K562 (cell line): ENCODE measurements around the gene ATP6V0D1. TPM values are rescaled to one million over a fixed set of nuclear protein-coding genes. Genes with fewer than 3 reads are reported as not detected.

Source experiments
- BMI1 ChIP-seq: fragments of 150-350 bp; IDR thresholded peaks from 2 replicates; pipeline ENCODE4 v1.6.1; 2014; ENCODE audit warnings: low read length
- BRCA1 ChIP-seq, 2 experiments: fragments of 450-650 bp in 1 of 2; sonication (generic) in 1 of 2; formaldehyde crosslinking in 1 of 2; IDR thresholded peaks; 2 replicates each; pipeline versions ENCODE4 v1.5.0 to v1.6.1; 2017 to 2020; ENCODE audit warnings: mild to moderate bottlenecking in 1 of 2, missing genetic modification reagents in 1 of 2
- CBFA2T2 ChIP-seq: fragments of 450-650 bp; conservative IDR thresholded peaks from 2 replicates; pipeline ENCODE4 v1.6.1; 2017; ENCODE audit warnings: mild to moderate bottlenecking
- CBX8 ChIP-seq: fragments of 200-600 bp; sonication (generic); IDR thresholded peaks from 2 replicates; pipeline ENCODE4 v1.6.1; 2012; ENCODE audit warnings: borderline replicate concordance, mixed run types, low read depth, mild to moderate bottlenecking, moderate library complexity, mixed read lengths, low read length, control low read depth, inconsistent platforms; ENCODE audit not compliant: poor library complexity, severe bottlenecking; ENCODE audit errors: extremely low read depth
- ERF ChIP-seq: fragments of 450-650 bp; formaldehyde crosslinking; IDR thresholded peaks from 2 replicates; pipeline ENCODE4 v1.4.0; 2020; ENCODE audit warnings: mild to moderate bottlenecking, mixed read lengths
- ETV5 ChIP-seq: sonication (generic); formaldehyde crosslinking; IDR thresholded peaks from 2 replicates; pipeline ENCODE4 v1.4.0; 2020; ENCODE audit warnings: low read depth, mild to moderate bottlenecking, missing genetic modification reagents
- FIP1L1 ChIP-seq: fragments of 200-400 bp; formaldehyde crosslinking; IDR thresholded peaks from 2 replicates; pipeline ENCODE4 v1.6.1; 2018; ENCODE audit warnings: mild to moderate bottlenecking, low read depth, low read length; ENCODE audit not compliant: poor library complexity, severe bottlenecking
- FOXP1 ChIP-seq: sonication (generic); formaldehyde crosslinking; IDR thresholded peaks from 2 replicates; pipeline ENCODE4 v1.8.0; 2022; ENCODE audit warnings: mild to moderate bottlenecking, missing genetic modification reagents
- KLF1 ChIP-seq: fragments of 450-650 bp; IDR thresholded peaks from 2 replicates; pipeline ENCODE4 v1.6.1; 2016; ENCODE audit warnings: missing genetic modification characterization, missing compliant biosample characterization
- KLF16 ChIP-seq: IDR thresholded peaks from 2 replicates; pipeline ENCODE4 v1.6.1; 2016; ENCODE audit warnings: antibody characterized with exemption
- MEIS2 ChIP-seq: fragments of 450-650 bp; IDR thresholded peaks from 2 replicates; pipeline ENCODE4 v1.6.1; 2014; ENCODE audit warnings: mild to moderate bottlenecking; ENCODE audit not compliant: partially characterized antibody
- NONO ChIP-seq, 2 experiments: fragments of 200-400 bp in 1 of 2; fragments of 450-650 bp in 1 of 2; formaldehyde crosslinking in 1 of 2; IDR thresholded peaks; 2 replicates each; pipeline ENCODE4 v1.6.1; 2017; ENCODE audit warnings: low read depth in 2 of 2, mild to moderate bottlenecking in 2 of 2, moderate library complexity in 2 of 2, low read length in 1 of 2
- NRF1 ChIP-seq, 2 experiments: fragments of 450-650 bp; IDR thresholded peaks in 1 of 2; conservative IDR thresholded peaks in 1 of 2; 2 replicates each; pipeline ENCODE4 v1.6.1; 2014; ENCODE audit warnings: mild to moderate bottlenecking in 2 of 2
- SMARCC2 ChIP-seq: fragments of 450-650 bp; IDR thresholded peaks from 2 replicates; pipeline ENCODE4 v1.6.1; 2017; ENCODE audit warnings: antibody characterized with exemption, moderate library complexity, mild to moderate bottlenecking, low read depth
- SP2 ChIP-seq: IDR thresholded peaks from 2 replicates; pipeline ENCODE4 v1.6.1; 2011; ENCODE audit warnings: mild to moderate bottlenecking, low read depth, low read length, moderate library complexity; ENCODE audit not compliant: poor library complexity, severe bottlenecking; ENCODE audit errors: extremely low read depth
- ZNF12 ChIP-seq: sonication (generic); formaldehyde crosslinking; IDR thresholded peaks from 2 replicates; pipeline ENCODE4 v1.4.0; 2020; ENCODE audit warnings: mild to moderate bottlenecking, missing genetic modification reagents
- polyA plus RNA-seq, 8 experiments: library from polyadenylated mRNA; depleted of rRNA in 4 of 8; stranded (reverse) in 5 of 8; unstranded in 3 of 8; fragments of >200 nt; fragmentation: Nextera tagmentation in 2 of 8; fragmentation: Illumina TruSeq in 1 of 8; extraction: Ambion mirVana in 2 of 8; extraction: Trizol in 1 of 8; gene quantifications; 2 replicates each; pipeline versions ENCODE4 v1.2.1 to v1.2.3, GENCODE V29; 2011 to 2014; ENCODE audit warnings: inconsistent platforms in 1 of 8, missing spikeins in 1 of 8
- total RNA-seq, 7 experiments: library from RNA; depleted of rRNA in 6 of 7; stranded (reverse); fragments of >200 nt in 6 of 7; fragmentation: Illumina TruSeq in 2 of 7; extraction: Trizol in 2 of 7; gene quantifications; 2 replicates each; pipeline versions ENCODE4 v1.2.1 to v1.2.3, GENCODE V29; 2011 to 2021; ENCODE audit warnings: low replicate concordance in 1 of 7
- TF ChIP-seq, protein P1 (sequence below): sonication (generic); formaldehyde crosslinking; IDR thresholded peaks from 2 replicates; pipeline ENCODE4 v1.8.0; 2022; ENCODE audit warnings: mild to moderate bottlenecking, missing genetic modification reagents, borderline replicate concordance
- TF ChIP-seq, protein P2 (sequence below): sonication (generic); formaldehyde crosslinking; IDR thresholded peaks from 2 replicates; pipeline ENCODE4 v1.8.0; 2022; ENCODE audit warnings: mild to moderate bottlenecking, missing genetic modification reagents
- TF ChIP-seq, protein P3 (sequence below): sonication (generic); formaldehyde crosslinking; IDR thresholded peaks from 2 replicates; pipeline ENCODE4 v1.8.0; 2023; ENCODE audit warnings: mild to moderate bottlenecking, missing genetic modification reagents
- TF ChIP-seq, protein P4 (sequence below), 3 experiments: fragments of 200-800 bp in 1 of 3; sonication (Bioruptor generic) in 1 of 3; sonication (generic) in 1 of 3; formaldehyde crosslinking in 1 of 3; IDR thresholded peaks; 2 replicates each; pipeline versions ENCODE4 v1.6.1 to v1.8.0; 2016 to 2022; ENCODE audit warnings: mild to moderate bottlenecking in 2 of 3, missing compliant biosample characterization in 2 of 3, missing genetic modification characterization in 2 of 3, missing genetic modification reagents in 1 of 3

The ATP6V0D1 gene
- total and polyA plus RNA-seq, 9 of the 15 experiments (the other 6 are each of a cell fraction or from before 2014, with no cell fraction given), result 23.2 to 69.7 (median 45.6) TPM

DNA sequence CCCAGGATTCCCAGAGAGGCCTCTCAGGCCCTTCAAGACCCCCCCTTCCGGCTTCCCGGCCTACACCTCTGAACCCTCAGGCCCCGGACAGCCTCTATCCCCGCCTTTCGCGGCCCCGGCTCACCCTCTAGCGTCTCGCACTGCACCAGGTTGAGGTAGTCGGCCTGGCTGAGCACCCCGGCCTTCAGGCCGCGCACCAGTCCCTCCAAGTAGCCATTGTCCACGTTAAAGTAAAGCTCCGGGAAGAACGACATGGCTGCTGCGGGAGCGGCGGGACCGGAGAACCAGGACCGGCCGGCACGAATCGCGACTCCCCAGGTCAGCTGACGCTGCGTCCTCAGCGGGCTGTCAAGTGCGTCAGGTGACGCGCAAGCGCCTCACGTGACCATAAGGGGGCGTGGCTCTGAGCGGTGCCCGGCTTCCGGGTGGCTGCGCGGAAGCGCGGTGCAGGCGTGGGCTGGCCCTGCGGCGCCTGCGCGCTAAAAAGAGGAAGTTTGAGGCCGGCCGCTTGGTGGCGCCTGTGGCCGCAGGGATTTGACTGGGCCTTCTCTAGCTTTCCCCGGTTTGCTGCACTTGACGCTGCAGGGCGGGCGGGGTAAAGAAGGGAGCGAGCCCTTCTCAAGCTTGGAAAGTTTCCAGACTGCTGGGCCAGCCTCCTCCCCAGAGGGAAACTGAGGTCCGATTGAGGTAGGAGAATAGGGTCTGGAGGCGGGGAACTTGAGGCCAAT, at the start of gene ATP6V0D1 (continued):
- TF ChIP-seq MEIS2 (peak; percentile 92), ETV5 (peak; percentile 67; the same call in 1 of the 2 replicates), FOXP1 (CRISPR knock-in tag) (peak; percentile 91), BMI1 (no peak), KLF16 (peak; percentile 66), ERF (CRISPR knock-in tag) (0 out of 2 replicates have a peak, but pooled peaks have one; percentile 17), KLF1 (no peak; the same call in 1 of the 2 replicates), BRCA1 (IDR thresholded peaks at IDR 0.05) (no peak), BRCA1 (CRISPR knock-in tag; IDR thresholded peaks at IDR 0.05) (no peak), CBX8 (no peak), SP2 (peak; percentile 31), SMARCC2 (no peak), CBFA2T2 (peak; percentile 99), ZNF12 (CRISPR knock-in tag) (peak; percentile 60), NRF1 (conservative IDR thresholded peaks at IDR 0.05 in 1 of 2, IDR thresholded peaks at IDR 0.05 in 1 of 2) (peak; percentile 95 to 96), FIP1L1 (peak; percentile 87), NONO (IDR thresholded peaks at IDR 0.05; ENCODE audit: low read depth in 2 of 2, low read length in 1 of 2) (peak in 1 of 2 experiments; percentile 46; a peak in 1 of 4 replicates)
- TF ChIP-seq, protein P1, sequence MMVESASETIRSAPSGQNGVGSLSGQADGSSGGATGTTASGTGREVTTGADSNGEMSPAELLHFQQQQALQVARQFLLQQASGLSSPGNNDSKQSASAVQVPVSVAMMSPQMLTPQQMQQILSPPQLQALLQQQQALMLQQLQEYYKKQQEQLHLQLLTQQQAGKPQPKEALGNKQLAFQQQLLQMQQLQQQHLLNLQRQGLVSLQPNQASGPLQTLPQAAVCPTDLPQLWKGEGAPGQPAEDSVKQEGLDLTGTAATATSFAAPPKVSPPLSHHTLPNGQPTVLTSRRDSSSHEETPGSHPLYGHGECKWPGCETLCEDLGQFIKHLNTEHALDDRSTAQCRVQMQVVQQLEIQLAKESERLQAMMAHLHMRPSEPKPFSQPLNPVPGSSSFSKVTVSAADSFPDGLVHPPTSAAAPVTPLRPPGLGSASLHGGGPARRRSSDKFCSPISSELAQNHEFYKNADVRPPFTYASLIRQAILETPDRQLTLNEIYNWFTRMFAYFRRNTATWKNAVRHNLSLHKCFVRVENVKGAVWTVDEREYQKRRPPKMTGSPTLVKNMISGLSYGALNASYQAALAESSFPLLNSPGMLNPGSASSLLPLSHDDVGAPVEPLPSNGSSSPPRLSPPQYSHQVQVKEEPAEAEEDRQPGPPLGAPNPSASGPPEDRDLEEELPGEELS (CRISPR knock-in tag), result peak; percentile 72; the same call in 1 of the 2 replicates
- TF ChIP-seq, protein P2, sequence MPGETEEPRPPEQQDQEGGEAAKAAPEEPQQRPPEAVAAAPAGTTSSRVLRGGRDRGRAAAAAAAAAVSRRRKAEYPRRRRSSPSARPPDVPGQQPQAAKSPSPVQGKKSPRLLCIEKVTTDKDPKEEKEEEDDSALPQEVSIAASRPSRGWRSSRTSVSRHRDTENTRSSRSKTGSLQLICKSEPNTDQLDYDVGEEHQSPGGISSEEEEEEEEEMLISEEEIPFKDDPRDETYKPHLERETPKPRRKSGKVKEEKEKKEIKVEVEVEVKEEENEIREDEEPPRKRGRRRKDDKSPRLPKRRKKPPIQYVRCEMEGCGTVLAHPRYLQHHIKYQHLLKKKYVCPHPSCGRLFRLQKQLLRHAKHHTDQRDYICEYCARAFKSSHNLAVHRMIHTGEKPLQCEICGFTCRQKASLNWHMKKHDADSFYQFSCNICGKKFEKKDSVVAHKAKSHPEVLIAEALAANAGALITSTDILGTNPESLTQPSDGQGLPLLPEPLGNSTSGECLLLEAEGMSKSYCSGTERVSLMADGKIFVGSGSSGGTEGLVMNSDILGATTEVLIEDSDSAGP, result 0 out of 2 replicates have a peak, but pooled peaks have one; percentile 66
- TF ChIP-seq, protein P3, sequence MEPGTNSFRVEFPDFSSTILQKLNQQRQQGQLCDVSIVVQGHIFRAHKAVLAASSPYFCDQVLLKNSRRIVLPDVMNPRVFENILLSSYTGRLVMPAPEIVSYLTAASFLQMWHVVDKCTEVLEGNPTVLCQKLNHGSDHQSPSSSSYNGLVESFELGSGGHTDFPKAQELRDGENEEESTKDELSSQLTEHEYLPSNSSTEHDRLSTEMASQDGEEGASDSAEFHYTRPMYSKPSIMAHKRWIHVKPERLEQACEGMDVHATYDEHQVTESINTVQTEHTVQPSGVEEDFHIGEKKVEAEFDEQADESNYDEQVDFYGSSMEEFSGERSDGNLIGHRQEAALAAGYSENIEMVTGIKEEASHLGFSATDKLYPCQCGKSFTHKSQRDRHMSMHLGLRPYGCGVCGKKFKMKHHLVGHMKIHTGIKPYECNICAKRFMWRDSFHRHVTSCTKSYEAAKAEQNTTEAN (CRISPR knock-in tag), result no peak
- TF ChIP-seq, protein P4, sequence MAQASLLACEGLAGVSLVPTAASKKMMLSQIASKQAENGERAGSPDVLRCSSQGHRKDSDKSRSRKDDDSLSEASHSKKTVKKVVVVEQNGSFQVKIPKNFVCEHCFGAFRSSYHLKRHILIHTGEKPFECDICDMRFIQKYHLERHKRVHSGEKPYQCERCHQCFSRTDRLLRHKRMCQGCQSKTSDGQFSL (CRISPR knock-in tag; IDR thresholded peaks at IDR 0.05), result no peak
- TF ChIP-seq, protein P4 (tag; IDR thresholded peaks at IDR 0.05), result no peak
